HG02571 (cell line): ENCODE measurements around the gene GAS6.

Source experiments
- ATAC-seq: cut with Tn5 transposase; IDR thresholded peaks from one replicate; pipeline ENCODE4 v1.9.1; 2021; ENCODE audit warnings: mild to moderate bottlenecking, moderate library complexity; ENCODE audit not compliant: unreplicated experiment

The GAS6 gene

DNA sequence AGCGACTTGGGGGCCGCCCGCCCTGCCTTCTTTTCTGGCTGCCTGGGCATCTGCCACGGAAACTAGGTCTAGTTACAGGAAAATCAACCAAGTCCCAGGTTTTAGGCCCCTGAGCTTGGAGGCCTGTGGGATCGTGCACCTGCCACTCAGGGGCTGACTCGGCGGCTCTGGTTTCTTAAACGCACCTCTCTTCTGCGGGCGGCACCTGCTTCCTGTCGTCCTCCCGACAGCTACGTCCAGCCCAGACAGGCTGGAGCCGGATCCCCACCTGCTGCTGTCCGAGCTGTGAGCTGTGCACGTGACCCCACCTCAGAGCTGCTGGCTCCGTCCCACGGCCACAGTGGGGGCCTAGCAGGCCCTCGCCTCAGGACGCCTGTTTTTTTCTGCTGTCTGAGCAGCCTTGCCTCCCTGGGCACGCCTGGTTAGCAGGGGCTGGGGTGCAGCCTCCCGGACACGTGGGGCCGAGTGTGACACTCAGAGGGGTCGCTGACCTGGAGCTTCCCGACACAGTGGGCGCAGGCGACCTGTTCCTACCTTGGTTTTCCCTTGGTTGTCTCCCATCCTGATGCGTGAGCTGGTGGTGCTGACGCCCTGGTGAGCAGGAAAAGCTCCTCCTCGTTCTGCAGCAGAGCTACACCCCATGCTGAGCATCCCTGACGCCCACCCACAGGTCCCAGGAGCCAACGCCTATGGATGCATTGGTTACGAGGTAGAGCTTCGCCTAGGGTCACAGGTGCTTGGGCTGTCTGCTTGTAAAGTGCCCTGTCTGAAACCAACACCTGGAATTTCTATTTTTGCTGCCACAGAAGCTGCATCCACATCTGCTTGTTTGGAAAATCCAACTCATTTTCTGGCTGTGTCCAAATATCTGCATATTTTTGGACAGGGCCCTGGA lies 87.4 kb downstream of the GAS6 start:
- no peak for ATAC-seq

DNA sequence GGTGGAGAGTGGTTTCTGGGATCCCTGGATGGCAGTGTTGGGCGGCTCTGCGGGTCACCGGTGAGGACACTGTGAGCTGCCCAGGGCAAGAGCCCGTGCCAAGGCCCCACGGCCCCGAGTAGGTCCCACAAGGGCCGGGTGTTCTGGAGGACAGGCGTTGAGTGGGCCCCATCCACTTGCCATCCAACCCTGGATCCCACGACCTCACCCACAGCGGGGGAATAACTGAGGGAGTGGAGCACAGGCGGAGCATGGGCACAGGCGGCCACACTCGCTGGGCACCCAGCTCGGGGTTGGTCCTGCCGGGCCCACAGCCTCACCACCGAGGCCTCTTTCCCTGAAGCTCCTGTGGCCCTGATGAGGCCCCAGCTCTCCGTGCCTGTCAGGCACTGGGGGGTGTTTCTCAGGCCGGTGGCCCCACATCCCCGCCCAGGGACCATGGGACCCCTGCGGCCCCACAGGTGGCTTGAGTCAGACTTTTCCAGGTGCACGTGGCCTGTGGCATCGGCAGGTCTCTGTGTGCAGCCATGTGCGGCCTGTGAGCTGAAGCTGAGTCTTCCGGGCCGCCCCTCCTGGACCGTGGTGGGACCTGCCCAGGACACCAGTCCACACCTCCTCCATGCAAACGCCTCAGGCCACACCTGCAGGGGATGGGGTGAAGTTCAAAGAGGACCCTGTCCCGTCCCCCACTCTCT lies 88.3 kb downstream of the GAS6 start:
- ATAC-seq = no peak

DNA sequence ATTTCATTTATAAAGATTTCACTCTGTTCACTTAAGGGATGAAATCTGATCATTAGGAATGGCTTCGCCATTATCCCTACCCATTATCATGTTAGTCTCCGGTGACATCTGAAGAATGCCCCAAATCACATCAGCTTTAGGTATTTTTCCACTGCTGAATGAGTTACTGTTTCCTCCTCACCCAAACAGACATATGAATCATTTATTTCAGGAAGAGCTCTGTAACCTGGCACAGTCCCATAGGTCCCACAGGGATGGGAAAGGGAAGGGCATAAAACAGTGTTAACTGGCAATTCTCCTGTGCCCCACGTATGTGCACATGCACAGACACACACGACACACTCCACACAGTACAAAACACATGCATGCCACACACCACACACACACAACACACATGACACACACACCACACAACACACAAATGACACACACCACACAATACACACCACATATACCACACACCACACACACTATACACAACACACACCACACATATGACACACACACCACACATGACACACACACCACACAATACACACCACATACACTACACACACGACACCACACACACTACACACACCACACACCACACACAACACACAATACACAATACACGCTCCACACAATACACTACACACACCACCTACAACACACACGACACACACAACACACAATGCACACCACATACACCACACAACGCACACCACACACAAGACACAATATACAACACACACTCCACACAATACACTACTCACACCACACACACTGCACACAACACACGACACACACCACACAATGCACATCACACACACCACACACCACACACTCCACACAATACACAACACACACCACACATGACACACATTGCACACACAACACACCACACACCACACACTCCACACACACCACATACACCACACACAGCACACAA lies 89.4 kb downstream of the GAS6 start:
- ATAC-seq = no peak

DNA sequence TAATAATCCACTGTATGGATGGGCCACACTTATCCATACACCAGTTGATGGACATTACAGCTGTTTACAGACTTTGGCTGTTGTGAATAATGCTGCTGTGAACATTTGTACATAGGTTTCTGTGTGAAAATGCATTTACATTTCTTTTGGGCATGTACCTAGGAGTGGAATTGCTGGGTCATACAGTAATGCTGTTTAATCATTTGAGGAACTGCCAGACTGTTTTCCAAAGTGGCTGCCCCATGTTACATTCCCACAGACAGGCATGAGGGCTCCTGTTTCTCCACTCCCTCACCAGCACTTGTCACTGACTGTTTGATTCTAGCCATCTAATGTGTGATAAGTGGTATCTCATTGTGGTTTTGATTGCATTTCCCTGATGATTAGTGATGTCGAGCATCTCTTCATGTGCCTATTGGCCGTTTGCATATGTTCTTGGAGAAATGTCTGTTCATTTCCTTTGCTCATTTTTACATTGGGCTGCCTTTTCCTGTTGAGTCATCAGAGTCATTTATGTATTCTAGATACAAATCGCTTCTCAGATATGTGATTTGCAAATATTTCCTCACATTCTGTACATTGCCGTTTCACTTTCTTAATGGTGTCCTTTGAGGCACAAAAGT lies 92.1 kb downstream of the GAS6 start:
- ATAC-seq = no peak

DNA sequence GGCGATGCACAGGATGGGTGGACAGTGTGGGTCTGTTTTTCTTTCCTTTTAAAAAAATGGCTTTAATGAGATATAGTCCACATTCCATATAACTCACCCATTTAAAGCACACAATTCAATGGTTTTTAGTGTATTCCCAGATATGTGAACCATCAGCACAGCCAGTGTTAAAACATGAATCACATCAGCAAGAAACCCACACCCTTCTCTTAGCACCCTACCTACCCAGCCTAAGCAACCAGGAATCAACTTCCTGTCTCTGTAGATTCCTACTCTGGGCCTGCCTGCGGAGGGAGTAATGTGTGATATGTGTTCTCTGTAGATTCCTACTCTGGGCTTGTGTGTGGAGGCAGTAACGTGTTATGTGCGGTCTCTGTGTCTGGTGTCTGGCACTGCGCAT lies 92.9 kb downstream of the GAS6 start:
- no peak for ATAC-seq
